ENCODE data around the gene INSYN2A.

INSYN2A gene

DNA sequence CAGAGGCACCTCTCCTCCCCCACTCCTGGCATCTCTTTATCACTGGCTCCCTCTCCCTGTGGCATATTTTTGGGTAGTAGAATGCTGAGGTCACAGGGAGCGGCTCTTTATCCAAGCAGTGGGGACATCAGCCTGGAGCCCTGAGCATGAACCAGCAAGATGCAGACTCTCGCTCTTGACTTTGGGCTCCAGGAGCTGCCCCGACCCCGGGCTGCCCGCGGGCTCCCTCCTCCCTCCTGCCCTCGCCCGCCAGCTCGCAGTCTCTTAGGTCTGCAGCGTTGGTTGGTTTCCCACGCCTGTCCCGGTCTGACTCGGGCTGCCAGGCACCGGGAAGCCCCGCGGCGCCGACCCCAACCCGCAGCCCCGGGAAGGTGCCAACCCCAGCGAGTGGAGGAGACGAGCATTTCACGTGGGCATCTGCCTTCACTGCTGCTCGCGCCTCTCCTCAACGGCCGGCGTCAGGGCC is 1.3 kb downstream of the INSYN2A start:
- DNase-seq: no peak

- no peak for DNase-seq
Observed at GRCh38 chr10:127194599-127194998, 1.8 kb downstream of the INSYN2A start.

- DNase-seq: no peak
Observed at GRCh38 chr10:127194111-127194510, 2.3 kb downstream of the INSYN2A start.

DNA sequence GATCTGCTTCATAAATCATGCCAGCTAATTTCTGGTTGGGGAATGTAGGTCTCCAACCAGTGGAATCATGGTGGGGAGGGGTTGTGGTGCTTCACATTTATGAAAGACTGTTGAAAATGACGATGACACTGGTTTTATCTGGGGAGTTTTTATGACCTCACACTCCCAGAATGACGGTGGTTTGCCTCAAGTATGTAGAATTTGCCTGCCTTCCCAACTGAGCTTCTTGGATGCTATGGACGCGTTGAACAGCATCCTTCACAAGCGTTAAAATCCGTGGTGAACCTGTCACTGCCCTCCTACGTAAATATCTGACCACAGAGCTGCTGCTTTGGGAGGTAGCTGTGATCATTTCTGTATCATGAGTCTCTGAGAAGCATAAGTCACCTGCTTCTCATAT is 3.3 kb downstream of the INSYN2A start:
- no peak for DNase-seq

- no peak for DNase-seq
Observed at GRCh38 chr10:127190427-127190826, 6.0 kb downstream of the INSYN2A start.

DNA sequence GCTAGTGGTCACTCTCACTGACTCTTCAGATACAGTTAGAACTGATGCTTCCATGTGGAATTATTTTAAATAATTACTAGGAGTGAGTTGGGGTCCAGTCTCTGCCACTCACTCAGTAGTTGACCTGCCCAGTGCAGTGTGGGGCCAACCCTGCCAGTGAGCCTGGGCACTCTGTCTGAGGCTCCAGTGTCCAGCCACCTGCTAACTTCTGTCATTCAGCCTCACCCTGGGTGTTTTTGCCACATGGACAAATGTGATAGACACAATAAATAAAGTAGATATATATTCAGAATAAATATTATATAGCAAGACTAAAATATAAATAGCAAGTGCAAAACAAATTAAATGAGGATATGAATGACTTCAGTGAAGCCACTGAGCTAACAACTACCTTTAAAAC is 7.2 kb downstream of the INSYN2A start:
- no peak for DNase-seq

DNA sequence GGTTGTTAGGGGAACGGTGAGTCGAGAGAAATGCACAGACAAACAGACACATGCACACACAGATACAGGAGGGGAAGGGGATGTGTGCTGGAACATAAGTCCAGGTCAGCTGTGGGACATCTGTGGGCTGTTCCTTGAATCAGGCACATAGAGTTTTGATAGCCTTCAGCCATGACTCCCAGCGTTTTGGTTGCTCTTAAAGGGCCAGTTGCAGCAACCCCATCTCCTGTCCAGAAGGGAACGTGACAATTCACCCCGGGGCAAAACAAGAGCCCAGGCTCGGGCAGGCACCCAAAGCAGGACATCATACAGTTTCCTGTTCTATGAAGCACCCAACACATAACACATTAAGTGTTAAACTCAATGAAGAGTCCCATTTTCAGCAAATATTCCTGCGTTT is 9.6 kb downstream of the INSYN2A start:
- no peak for DNase-seq

DNA sequence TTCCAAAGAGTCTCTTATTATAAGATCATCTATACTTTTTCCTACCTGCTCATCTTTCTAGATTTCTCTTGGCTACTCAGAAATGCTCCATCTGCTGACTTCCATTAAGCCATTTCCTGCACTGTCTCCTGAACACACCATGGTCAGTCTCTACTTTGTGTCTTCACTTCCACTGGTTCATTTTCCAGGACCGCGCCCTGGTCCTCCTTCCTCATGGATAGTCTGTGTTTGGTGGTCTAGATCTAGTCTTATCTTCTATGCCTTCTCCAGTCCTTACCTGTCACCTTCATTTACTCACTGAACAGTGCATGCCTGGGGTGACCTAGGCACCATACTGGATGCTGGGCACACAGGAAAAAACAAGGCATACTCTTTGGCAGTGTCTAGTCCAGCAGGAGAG is 11.8 kb downstream of the INSYN2A start:
- no peak for DNase-seq

DNA sequence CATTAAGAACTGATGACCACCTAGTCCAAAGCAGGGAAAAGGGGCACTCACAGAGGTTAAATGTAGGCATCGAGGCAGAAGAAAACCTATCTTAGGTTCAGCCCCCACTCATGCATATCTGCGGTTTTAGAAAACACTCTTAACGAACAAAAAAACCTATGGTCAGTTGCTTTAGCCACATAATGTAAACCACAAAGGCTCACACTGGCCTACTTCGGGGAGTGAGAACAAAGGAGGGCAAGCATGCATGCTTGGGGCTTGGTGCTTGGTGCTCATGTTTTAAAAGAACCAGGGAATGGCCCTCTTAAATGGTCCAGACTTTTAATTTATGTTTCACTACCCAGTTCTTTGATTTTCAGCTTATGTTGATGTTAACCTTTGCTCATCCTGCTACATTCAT is 14.2 kb downstream of the INSYN2A start:
- no peak for DNase-seq

GRCh38 chr10:127179612-127180250 is 16.7 kb downstream of the INSYN2A start:
- no peak for DNase-seq

GRCh38 chr10:127176649-127177048 is 19.7 kb downstream of the INSYN2A start:
- no peak for DNase-seq

GRCh38 chr10:127175357-127176110 is 20.9 kb downstream of the INSYN2A start:
- DNase-seq: no peak

GRCh38 chr10:127174866-127175265 is 21.5 kb downstream of the INSYN2A start:
- DNase-seq: no peak

GRCh38 chr10:127168261-127168660 is 28.1 kb downstream of the INSYN2A start:
- DNase-seq: no peak

- no peak for DNase-seq
Observed at GRCh38 chr10:127162841-127163240, 33.5 kb downstream of the INSYN2A start.

- DNase-seq: no peak
Observed at GRCh38 chr10:127161482-127161881, 34.9 kb downstream of the INSYN2A start.

- DNase-seq: no peak
Observed at GRCh38 chr10:127159648-127160245, 36.6 kb downstream of the INSYN2A start.

DNA sequence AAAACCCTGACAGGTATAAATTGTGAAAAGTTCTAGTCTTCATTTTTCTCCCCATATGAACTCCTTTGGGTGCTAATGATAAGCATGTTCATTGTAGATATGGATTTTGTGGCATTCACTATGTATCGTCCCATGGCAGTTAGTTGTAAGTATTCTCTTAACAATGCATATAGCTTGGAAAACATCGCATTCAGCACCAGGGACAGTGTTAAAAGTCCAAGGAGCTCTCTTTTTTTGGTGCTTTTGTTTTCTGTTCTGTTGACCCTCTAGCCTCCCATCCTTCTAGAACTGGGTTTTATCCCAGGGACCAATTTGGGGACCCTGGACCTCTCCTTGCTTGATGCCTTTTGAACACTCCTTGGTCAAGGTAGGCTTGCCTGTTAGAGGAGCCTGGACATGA is 37.7 kb downstream of the INSYN2A start:
- no peak for DNase-seq

DNA sequence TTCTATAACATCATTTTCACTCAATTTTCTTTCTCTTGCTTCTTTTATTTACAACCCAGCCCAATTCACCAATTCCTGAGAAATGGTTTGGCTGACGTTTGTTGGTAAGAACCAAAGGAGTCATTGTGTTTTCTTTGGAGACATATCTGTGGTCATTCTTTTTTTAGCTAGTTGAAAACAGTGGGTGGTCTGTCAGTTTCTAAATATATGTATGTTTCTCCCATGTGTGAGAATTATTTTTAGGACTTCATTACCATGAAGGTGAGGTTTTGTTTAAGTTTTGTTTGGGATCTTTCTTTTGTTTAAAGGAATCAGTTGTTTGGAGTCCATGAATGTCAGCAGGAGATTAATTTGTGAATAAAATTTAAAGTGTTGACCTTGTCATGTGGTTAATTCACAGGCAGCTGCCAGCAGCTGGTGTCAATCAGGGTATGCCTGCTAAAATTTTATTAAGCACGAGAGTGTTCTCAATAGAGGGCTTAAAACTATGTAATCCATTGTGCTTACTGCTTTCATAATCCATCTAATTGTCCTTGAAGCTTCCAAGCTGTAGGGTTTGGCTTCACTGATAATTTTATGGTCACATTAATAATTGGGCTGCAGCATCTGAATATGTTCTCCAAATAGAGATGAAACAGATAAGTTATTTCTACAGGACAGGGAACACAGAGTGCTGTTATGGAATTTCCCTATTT is 38.7 kb downstream of the INSYN2A start:
- no peak for DNase-seq

GRCh38 chr10:127157089-127157488 is 39.3 kb downstream of the INSYN2A start:
- DNase-seq: no peak

GRCh38 chr10:127154831-127155620 is 41.4 kb downstream of the INSYN2A start:
- no peak for DNase-seq

GRCh38 chr10:127153181-127153580 is 43.2 kb downstream of the INSYN2A start:
- no peak for DNase-seq
